HFF-Myc (cell line): Measurements from ENCODE around the gene CBARP.
"Not testable (repeated sequence)": the region's sequence is repeated elsewhere in the genome, so short reads cannot be mapped to it uniquely, and the experiment has no call there.

Experiments
- DNase-seq: peaks from one replicate; pipeline ENCODE4 v3.0.0-alpha.2; 2011; ENCODE audit warnings: low read depth; ENCODE audit errors: extremely low read depth
- H3K4me3 ChIP-seq: replicated peaks from 2 replicates; pipeline ENCODE4 v1.5.1; 2011; ENCODE audit warnings: low read depth, mild to moderate bottlenecking, control low read depth, low read length
- TF ChIP-seq, protein P1 (sequence below): IDR thresholded peaks from 2 replicates; pipeline ENCODE4 v1.5.1; 2012; ENCODE audit warnings: mild to moderate bottlenecking, low read depth, low read length, control low read depth; ENCODE audit errors: missing control alignments

CBARP gene

DNA sequence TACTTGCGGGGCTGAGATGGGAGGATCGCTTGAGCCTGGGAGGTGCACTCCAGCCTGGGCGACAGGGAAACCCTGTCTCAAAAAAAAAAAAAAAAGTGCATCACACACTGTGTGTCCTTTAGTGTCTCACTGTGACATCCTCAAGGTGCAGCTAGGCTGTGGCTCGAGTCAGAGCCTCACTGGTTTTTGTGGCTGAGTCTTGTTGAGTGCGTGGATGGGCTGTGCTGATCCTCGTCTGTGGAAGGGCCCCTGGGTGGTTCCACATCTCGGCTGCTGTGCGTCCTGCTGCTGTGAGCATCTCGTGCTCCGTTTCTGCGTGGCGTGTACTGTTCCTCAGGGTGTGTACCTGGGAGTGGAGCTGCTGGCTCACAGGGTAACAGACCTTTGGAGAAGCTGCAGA is 21.0 kb downstream of the CBARP start:
- no peak for DNase-seq
- TF ChIP-seq, protein P1, sequence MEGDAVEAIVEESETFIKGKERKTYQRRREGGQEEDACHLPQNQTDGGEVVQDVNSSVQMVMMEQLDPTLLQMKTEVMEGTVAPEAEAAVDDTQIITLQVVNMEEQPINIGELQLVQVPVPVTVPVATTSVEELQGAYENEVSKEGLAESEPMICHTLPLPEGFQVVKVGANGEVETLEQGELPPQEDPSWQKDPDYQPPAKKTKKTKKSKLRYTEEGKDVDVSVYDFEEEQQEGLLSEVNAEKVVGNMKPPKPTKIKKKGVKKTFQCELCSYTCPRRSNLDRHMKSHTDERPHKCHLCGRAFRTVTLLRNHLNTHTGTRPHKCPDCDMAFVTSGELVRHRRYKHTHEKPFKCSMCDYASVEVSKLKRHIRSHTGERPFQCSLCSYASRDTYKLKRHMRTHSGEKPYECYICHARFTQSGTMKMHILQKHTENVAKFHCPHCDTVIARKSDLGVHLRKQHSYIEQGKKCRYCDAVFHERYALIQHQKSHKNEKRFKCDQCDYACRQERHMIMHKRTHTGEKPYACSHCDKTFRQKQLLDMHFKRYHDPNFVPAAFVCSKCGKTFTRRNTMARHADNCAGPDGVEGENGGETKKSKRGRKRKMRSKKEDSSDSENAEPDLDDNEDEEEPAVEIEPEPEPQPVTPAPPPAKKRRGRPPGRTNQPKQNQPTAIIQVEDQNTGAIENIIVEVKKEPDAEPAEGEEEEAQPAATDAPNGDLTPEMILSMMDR: no peak
- no peak overlapping the region for H3K4me3 ChIP-seq

DNA sequence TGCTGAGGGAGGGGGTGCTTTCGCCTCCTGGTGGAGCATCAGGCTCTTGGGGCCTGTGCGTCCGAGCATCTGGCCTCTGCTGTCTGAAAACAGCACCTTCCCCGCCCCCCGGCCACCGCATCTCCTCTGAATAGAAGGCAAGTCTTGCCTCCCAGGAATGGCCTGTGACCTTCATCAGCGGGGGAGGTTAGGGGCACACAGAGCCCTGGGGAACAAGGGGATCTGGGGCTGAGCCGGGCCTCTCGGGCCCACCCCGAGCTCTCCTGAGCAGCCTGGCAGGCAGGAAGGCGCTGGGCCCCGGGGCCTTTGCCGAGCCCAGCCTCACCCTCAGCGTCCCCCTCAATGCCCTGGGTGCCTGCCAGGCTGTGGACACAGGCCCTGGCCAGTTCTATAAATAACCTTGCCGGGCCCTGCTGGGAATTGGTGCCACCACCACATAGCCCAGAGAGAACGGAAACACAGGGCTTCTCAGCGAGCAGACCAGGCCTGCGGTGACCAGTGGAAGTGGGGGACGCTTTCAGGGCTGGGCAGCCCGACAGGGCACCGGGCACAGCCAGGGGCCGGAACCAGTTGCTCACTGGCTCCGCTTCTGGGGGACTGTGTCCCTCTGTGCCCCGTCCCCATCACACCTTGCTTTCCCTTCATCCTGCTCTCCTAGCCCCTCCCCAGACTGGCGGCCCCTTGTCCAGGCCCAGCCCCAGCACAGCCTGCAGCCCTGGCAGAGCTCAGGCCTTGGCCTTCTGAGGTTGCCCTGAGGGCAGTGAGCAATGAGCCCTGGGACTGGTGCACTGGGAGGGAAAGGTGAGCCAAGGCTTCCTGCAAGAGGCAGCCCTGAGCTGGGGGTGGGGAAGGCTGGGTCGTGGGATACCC is 22.7 kb downstream of the CBARP start:
- H3K4me3 ChIP-seq: no peak overlapping the region
- TF ChIP-seq, protein P1: no peak
- no peak for DNase-seq

DNA sequence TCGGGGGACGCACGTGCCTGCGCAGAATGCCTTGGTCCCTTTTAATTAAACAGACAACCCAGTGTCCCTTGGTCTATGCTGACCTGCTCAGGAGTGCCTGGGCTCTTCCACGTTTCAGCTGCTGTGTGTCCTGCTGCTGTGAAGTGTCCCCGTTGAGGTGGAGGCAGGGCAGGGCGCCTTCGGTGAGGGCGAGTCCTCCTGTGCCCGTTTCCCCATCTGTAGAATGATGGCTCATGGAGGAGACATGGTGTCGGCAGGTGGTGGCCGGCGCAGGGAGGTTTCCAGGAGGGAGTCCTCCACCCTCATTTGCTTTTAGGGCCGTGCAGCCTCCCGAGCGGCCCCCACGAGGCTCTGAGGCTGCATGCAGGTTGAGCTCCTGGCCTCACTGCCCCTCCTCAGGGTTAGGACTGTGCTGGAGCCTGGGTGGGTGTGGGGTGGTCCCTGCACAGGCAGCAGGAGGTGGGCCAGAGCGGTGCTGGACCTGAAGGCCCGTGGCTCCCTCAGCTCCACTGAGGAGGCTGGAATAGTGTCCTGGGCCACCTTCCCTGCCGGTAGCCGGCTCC is 23.4 kb downstream of the CBARP start:
- no peak overlapping the region for H3K4me3 ChIP-seq
- no peak for DNase-seq
- TF ChIP-seq, protein P1: no peak

DNA sequence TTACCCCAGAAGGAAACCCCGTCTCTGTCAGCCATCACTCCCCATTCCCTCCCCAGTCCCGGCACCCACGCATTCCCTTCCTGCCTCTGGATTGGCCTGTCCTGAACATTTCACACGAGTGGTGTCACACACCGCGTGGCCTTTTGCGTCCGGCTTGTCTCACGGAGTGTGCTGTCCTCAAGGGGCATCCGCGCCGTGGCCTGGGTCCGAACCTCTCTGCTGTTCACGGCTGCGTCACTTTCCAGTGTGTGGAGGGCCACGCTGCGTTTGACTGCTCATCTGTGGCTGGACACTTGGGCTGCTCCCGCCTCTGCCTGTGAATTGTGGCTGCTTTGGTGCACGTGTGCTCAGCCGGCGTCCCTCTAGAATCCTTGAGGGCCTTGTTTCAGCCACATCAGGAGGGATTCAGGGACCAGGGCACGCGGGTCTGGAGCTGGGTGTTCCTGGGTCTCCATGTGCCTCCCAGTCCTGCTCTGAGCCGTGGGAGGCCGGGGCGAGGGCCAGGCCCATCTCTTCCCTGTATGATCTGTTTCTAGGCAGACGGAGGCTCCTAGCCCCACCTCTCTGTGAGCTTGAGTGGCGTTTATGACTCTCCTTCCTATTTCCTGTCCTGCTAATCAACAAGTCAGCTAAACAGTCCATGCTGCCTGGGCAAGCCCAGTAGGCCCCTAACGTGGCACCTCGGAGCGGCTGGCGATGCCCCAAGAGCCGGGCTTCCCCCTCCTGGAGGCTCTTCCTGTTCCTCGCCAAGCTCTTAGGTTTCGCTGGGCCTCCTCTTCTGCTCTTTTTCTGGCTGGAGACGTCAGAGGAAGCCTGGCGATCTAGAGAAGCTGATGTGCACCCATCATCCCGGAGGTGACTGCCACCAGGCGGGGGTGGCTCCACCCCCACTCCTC is 24.2 kb downstream of the CBARP start:
- TF ChIP-seq, protein P1: no peak
- H3K4me3 ChIP-seq: peak overlapping the region; percentile 22
- DNase-seq: peak; percentile 79

DNA sequence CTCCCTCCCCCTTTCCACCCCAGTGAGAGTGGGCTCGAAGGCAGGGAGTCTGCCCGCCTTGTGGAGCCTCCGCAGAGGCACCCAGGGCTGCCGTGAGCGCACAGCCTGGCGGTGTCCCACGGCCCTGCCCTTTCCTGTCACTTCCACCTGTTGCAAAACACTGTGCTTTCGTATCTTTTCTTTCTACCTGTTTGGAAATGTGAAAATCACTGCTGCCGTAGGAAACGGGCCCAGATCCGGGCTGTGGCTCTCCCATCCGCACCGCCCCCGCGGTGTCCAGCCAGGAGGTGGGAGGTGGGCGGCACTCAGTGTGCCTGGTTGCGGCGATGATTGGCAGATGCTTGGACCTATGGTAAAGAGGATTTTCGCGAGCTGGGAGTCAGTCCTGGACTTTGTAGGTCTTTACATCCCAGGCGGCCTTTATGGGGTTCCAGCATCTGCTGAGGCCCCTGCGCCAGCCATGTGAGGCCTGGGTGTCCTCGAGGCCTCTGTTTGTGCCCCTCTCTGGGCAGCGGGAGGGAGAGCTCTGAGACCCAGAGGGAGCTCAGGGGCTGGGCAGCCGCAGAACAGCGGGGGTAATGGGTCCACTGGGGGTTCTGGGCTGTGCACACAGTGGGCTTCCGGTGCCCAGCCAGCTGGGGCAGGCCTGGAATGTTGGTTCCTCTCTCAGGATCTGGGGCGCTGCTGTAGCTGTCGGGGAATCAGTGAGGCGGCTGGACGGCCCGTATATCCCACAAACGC is 26.1 kb downstream of the CBARP start:
- DNase-seq: no peak
- TF ChIP-seq, protein P1: no peak
- no peak overlapping the region for H3K4me3 ChIP-seq

DNA sequence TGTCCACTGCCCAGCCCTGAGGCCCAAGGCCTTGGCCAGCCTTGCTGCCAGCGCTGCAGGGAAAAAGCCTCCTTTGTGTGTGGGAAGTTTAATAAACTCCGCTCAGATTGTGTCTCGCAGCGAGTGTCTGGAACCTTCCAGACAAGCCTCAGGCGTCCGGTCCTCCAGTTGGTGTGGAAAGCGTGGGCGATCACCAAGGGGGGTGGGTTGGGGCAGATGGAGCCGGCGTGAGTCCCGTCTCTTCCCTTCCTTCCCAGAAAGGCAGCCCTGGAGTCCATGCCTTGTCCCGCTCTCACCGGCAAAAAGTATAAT is 27.6 kb downstream of the CBARP start:
- TF ChIP-seq, protein P1: no peak
- H3K4me3 ChIP-seq: 0 out of 2 replicates have a peak overlapping the region, but pooled peaks have one; percentile 1
- no peak for DNase-seq

DNA sequence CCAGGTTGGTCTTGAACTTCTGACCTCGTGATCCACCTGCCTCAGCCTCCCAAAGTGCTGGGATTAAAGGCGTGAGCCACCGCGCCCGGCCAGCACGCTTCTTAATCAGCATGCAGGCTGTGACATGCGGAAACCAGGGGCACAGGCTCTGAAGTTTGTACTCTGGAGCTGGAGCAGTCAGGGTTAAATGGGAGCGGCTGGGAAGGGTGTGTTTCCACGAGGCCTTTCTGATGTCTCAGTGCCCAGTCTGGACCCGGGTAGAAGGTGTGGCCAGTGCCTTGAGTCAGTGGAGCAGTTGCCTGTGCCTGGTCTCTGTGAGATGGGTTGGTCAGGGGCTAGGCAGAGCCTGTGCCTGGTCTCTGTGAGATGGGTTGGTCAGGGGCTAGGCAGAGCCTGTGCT is 29.0 kb downstream of the CBARP start:
- not testable (repeated sequence) for DNase-seq
- H3K4me3 ChIP-seq: peak overlapping the region; percentile 27
